Panc1 (cell line): ENCODE results near the gene HSD17B3.

Experiments
- CTCF ChIP-seq: fragments of 450-650 bp; IDR thresholded peaks from 2 replicates; pipeline ENCODE4 v1.5.1; 2017; ENCODE audit warnings: mild to moderate bottlenecking
- REST ChIP-seq, 2 experiments: IDR thresholded peaks; 2 replicates each; pipeline ENCODE4 v1.6.1; 2011 to 2012; ENCODE audit warnings: low read depth in 2 of 2, control low read depth in 1 of 2, low read length in 1 of 2, mild to moderate bottlenecking in 1 of 2, moderate library complexity in 1 of 2; ENCODE audit not compliant: insufficient read depth in 1 of 2

- TF ChIP-seq CTCF (no peak), REST (IDR thresholded peaks at IDR 0.05; ENCODE audit: insufficient read depth in 1 of 2, low read depth in 2 of 2, low read length in 1 of 2) (no peak)
These were observed 98.0 kb downstream of the HSD17B3 start for GRCh38 chr9:96203867-96204501.
